Effector memory CD4-positive, alpha-beta T cell (primary cell): ENCODE results near the gene ZNF407.

Experiments
- DNase-seq, 3 donors: peaks; one replicate each; pipeline ENCODE4 v3.0.0-alpha.2; 2020
- H3K27ac ChIP-seq: 2 replicates; pipeline ENCODE4 v1.7.0; 2013; ENCODE audit warnings: mild to moderate bottlenecking, low read length, moderate library complexity; ENCODE audit not compliant: insufficient read depth, poor library complexity, severe bottlenecking
- H3K27me3 ChIP-seq: replicated peaks from 2 replicates; pipeline ENCODE4 v1.7.0; 2013; ENCODE audit warnings: mild to moderate bottlenecking, low read length; ENCODE audit not compliant: insufficient read depth, control insufficient read depth, poor library complexity, severe bottlenecking
- H3K36me3 ChIP-seq: 2 replicates; pipeline ENCODE4 v1.7.0; 2013; ENCODE audit warnings: mild to moderate bottlenecking, low read length, moderate library complexity; ENCODE audit not compliant: control insufficient read depth, insufficient read depth
- H3K4me1 ChIP-seq: 2 replicates; pipeline ENCODE4 v1.7.0; 2013; ENCODE audit warnings: low read length, mild to moderate bottlenecking; ENCODE audit not compliant: control insufficient read depth, insufficient read depth, poor library complexity, severe bottlenecking
- H3K4me3 ChIP-seq: 2 replicates; pipeline ENCODE4 v1.7.0; 2013; ENCODE audit warnings: low read length, low read depth, mild to moderate bottlenecking; ENCODE audit not compliant: insufficient read depth, poor library complexity, severe bottlenecking
- H3K9me3 ChIP-seq: 2 replicates; pipeline ENCODE4 v1.7.0; 2013; ENCODE audit warnings: mild to moderate bottlenecking, low read length, moderate library complexity; ENCODE audit not compliant: control insufficient read depth

ZNF407 gene

DNA sequence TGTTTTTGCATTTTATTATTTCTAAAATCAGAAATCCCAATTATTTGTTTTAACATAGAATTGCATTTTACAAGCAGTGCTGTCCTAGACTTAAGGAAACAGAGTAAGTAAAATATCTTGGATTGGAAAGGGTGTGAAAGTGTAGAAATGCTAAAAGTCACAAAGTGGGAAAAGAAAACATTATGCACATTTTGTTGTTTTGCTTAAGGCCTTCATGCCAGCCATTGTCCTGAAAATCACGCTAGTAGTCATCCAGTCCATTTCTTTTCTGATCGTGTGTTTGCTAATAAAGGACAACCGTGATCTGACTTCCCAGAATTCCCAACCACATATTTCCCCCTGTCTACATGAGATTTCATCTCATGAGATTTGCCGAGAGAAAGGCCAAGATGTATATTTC, 412.2 kb downstream of the ZNF407 start:
- Histone ChIP-seq H3K9me3 (no peaks in the 10 kb centered on the region), H3K36me3 (no peaks in the 10 kb centered on the region), H3K4me1 (no peaks in the 10 kb centered on the region), H3K27me3 (no peaks in the 10 kb centered on the region), H3K4me3 (no peak overlapping the region), H3K27ac (no peak overlapping the region)
- DNase-seq = no peak

- Histone ChIP-seq H3K4me3 (no peak overlapping the region), H3K36me3 (no peaks in the 10 kb centered on the region), H3K27ac (no peak overlapping the region), H3K9me3 (no peaks in the 10 kb centered on the region), H3K4me1 (no peaks in the 10 kb centered on the region), H3K27me3 (no peaks in the 10 kb centered on the region)
- DNase-seq = no peak
These were observed 412.6 kb downstream of the ZNF407 start for GRCh38 chr18:75010278-75010677.

- H3K27ac ChIP-seq = no peak overlapping the region
- no peak overlapping the region for H3K4me3 ChIP-seq
- no peaks in the 10 kb centered on the region for H3K4me1 ChIP-seq
- no peaks in the 10 kb centered on the region for H3K27me3 ChIP-seq
- H3K9me3 ChIP-seq = no peaks in the 10 kb centered on the region
- DNase-seq = no peak
- H3K36me3 ChIP-seq = no peaks in the 10 kb centered on the region
These were observed 413.0 kb downstream of the ZNF407 start for GRCh38 chr18:75010689-75011088.

GRCh38 chr18:75016025-75016717, 418.5 kb downstream of the ZNF407 start:
- DNase-seq = no peak
- no peak overlapping the region for H3K27ac ChIP-seq
- H3K4me1 ChIP-seq = no peaks in the 10 kb centered on the region

DNA sequence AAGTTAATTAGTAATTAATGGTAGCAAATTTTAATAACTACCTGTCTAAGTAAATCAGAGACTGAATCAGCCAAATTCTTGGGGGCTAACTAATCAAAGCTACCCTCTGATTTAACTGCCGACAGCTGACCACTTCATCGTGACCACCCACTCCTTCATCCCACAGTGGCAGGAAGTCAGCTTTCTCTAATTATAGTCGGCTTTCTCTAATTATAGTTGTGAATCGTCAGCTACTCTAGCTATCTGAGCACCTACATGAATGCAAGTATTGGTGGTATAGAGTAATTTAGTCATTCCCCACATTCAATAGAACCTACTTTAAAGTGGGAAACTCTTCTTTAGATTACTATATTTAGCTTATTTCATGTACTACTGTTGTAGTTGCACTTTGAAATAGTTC, 425.8 kb downstream of the ZNF407 start:
- no peaks in the 10 kb centered on the region for H3K36me3 ChIP-seq
- no peak overlapping the region for H3K4me3 ChIP-seq
- no peaks in the 10 kb centered on the region for H3K27me3 ChIP-seq
- no peaks in the 10 kb centered on the region for H3K9me3 ChIP-seq
- no peak overlapping the region for H3K27ac ChIP-seq
- H3K4me1 ChIP-seq = no peaks in the 10 kb centered on the region
- DNase-seq = no peak

More at GRCh38 chr18:75016025-75016717, 418.5 kb downstream of the ZNF407 start:
- no peaks in the 10 kb centered on the region for H3K36me3 ChIP-seq
- no peaks in the 10 kb centered on the region for H3K9me3 ChIP-seq
- H3K4me3 ChIP-seq = no peak overlapping the region
- H3K27me3 ChIP-seq = no peaks in the 10 kb centered on the region

GRCh38 chr18:75024871-75025270, 427.2 kb downstream of the ZNF407 start:
- Histone ChIP-seq H3K4me3 (no peak overlapping the region), H3K9me3 (no peaks in the 10 kb centered on the region), H3K36me3 (no peaks in the 10 kb centered on the region), H3K4me1 (no peaks in the 10 kb centered on the region), H3K27me3 (no peaks in the 10 kb centered on the region), H3K27ac (no peak overlapping the region)
- no peak for DNase-seq

DNA sequence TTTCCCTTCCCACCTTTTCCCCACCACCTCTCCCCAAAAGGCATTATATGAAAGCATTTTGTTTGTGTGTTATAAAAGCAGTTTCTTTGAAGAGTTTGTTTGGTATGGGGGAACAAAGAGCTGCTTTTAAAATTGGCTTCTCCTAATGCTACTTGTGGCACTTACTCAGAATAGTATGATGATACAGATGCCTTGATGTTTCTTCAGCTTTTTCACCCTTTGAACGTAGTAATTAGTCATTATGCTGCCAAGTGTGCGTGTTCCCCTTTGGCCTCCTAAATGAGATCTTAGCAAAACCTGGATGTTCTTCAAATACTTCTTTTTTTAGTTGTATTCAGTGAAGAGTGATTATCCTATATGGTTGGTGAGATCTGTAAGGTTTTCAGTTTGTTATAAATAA, 427.9 kb downstream of the ZNF407 start:
- no peak for DNase-seq
- H3K9me3 ChIP-seq = no peaks in the 10 kb centered on the region
- no peaks in the 10 kb centered on the region for H3K27me3 ChIP-seq
- no peaks in the 10 kb centered on the region for H3K36me3 ChIP-seq
- no peak overlapping the region for H3K27ac ChIP-seq
- H3K4me1 ChIP-seq = no peaks in the 10 kb centered on the region
- H3K4me3 ChIP-seq = no peak overlapping the region

GRCh38 chr18:75029481-75029880, 431.8 kb downstream of the ZNF407 start:
- H3K9me3 ChIP-seq = no peaks in the 10 kb centered on the region
- H3K36me3 ChIP-seq = no peaks in the 10 kb centered on the region
- H3K27ac ChIP-seq = no peak overlapping the region
- no peaks in the 10 kb centered on the region for H3K4me1 ChIP-seq
- no peaks in the 10 kb centered on the region for H3K27me3 ChIP-seq
- H3K4me3 ChIP-seq = no peak overlapping the region
- no peak for DNase-seq

GRCh38 chr18:75031717-75032317, 434.1 kb downstream of the ZNF407 start:
- Histone ChIP-seq H3K4me1 (no peaks in the 10 kb centered on the region), H3K27me3 (no peaks in the 10 kb centered on the region), H3K27ac (no peak overlapping the region), H3K9me3 (no peaks in the 10 kb centered on the region), H3K4me3 (no peak overlapping the region), H3K36me3 (no peaks in the 10 kb centered on the region)
- no peak for DNase-seq

- Histone ChIP-seq H3K4me3 (no peak overlapping the region), H3K9me3 (no peaks in the 10 kb centered on the region), H3K27me3 (no peaks in the 10 kb centered on the region), H3K36me3 (no peaks in the 10 kb centered on the region), H3K27ac (no peak overlapping the region), H3K4me1 (no peaks in the 10 kb centered on the region)
- DNase-seq = no peak
These were observed 435.8 kb downstream of the ZNF407 start for GRCh38 chr18:75033516-75033915.
